Neural cell (in vitro differentiated cells): ENCODE data around the gene ELFN1. TPM values are rescaled to one million over a fixed set of nuclear protein-coding genes. Genes with fewer than 3 reads are reported as not detected.

Source experiments
- H2AFZ ChIP-seq: fragments of 200-600, 300-800 bp; sonication (generic), shearing (Covaris generic); 2 replicates; pipeline ENCODE4 v1.6.0; 2014; ENCODE audit warnings: low read depth, mild to moderate bottlenecking, antibody characterized with exemption, low read length, moderate library complexity
- H3F3A ChIP-seq: fragments of 200-600 bp; shearing (Covaris generic); 2 replicates; pipeline ENCODE4 v1.6.1; 2016; ENCODE audit warnings: mild to moderate bottlenecking, moderate library complexity, mixed read lengths, antibody characterized with exemption, low read length; ENCODE audit not compliant: insufficient read depth, poor library complexity, severe bottlenecking
- H3K27ac ChIP-seq: fragments of 200-600, 300-800 bp; sonication (generic), shearing (Covaris generic); 2 replicates; pipeline ENCODE4 v1.5.1; 2014; ENCODE audit warnings: mild to moderate bottlenecking, low read length, moderate library complexity
- H3K27me3 ChIP-seq: fragments of 300-800, 200-600 bp; sonication (generic), shearing (Covaris generic); 2 replicates; pipeline ENCODE4 v1.6.0; 2014; ENCODE audit warnings: mild to moderate bottlenecking, low read depth, low read length, moderate library complexity; ENCODE audit not compliant: insufficient read depth
- H3K36me3 ChIP-seq: fragments of 300-800, 200-600 bp; sonication (generic), shearing (Covaris generic); 2 replicates; pipeline ENCODE4 v1.5.1; 2014; ENCODE audit warnings: mild to moderate bottlenecking, antibody characterized with exemption, low read length, moderate library complexity; ENCODE audit not compliant: insufficient read depth
- H3K4me2 ChIP-seq: fragments of 300-800, 200-600 bp; sonication (generic), shearing (Covaris generic); 2 replicates; pipeline ENCODE4 v1.6.0; 2014; ENCODE audit warnings: mild to moderate bottlenecking, low read length
- H3K4me3 ChIP-seq: fragments of 300-800, 200-600 bp; sonication (generic), shearing (Covaris generic); 2 replicates; pipeline ENCODE4 v1.5.1; 2014; ENCODE audit warnings: mild to moderate bottlenecking, low read length, moderate library complexity
- H3K79me2 ChIP-seq: fragments of 200-600 bp; shearing (Covaris generic); replicated peaks from 2 replicates; pipeline ENCODE4 v1.6.0; 2014; ENCODE audit warnings: mild to moderate bottlenecking, low read length, moderate library complexity; ENCODE audit not compliant: insufficient read depth
- H3K9ac ChIP-seq: fragments of 300-800, 200-600 bp; sonication (generic), shearing (Covaris generic); 2 replicates; pipeline ENCODE4 v1.6.1; 2016; ENCODE audit warnings: mild to moderate bottlenecking, low read length, mixed read lengths
- H3K9me2 ChIP-seq: fragments of 200-600 bp; shearing (Covaris generic); 2 replicates; pipeline ENCODE4 v1.6.1; 2016; ENCODE audit warnings: mild to moderate bottlenecking, low read length, mixed read lengths; ENCODE audit not compliant: insufficient read depth
- H3K9me3 ChIP-seq: fragments of 200-600, 300-800 bp; sonication (generic), shearing (Covaris generic); 2 replicates; pipeline ENCODE4 v1.6.1; 2016; ENCODE audit warnings: mild to moderate bottlenecking, mixed run types, low read length, moderate library complexity, mixed read lengths
- H4K20me1 ChIP-seq: fragments of 200-600 bp; shearing (Covaris generic); 2 replicates; pipeline ENCODE4 v1.6.1; 2016; ENCODE audit warnings: mild to moderate bottlenecking, mixed run types; ENCODE audit not compliant: insufficient read depth
- EP300 ChIP-seq: fragments of 450-650 bp; conservative IDR thresholded peaks from 2 replicates; pipeline ENCODE4 v1.6.1; 2014; ENCODE audit warnings: antibody characterized with exemption, mild to moderate bottlenecking, moderate library complexity; ENCODE audit not compliant: poor library complexity, severe bottlenecking
- EZH2 ChIP-seq: fragments of 200-600, 300-800 bp; shearing (Covaris generic), sonication (generic); IDR thresholded peaks from 2 replicates; pipeline ENCODE4 v1.6.1; 2014; ENCODE audit warnings: antibody characterized with exemption, low read length, borderline replicate concordance, mild to moderate bottlenecking; ENCODE audit not compliant: insufficient read depth, poor library complexity, severe bottlenecking
- MXI1 ChIP-seq: fragments of 450-650 bp; conservative IDR thresholded peaks from 2 replicates; pipeline ENCODE4 v1.6.1; 2014; ENCODE audit warnings: antibody characterized with exemption, mild to moderate bottlenecking; ENCODE audit not compliant: poor library complexity, severe bottlenecking
- POLR2AphosphoS5 ChIP-seq: IDR thresholded peaks from 2 replicates; pipeline ENCODE4 v1.6.1; 2012
- RAD21 ChIP-seq: fragments of 450-650 bp; conservative IDR thresholded peaks from 2 replicates; pipeline ENCODE4 v1.6.1; 2014; ENCODE audit warnings: antibody characterized with exemption, mild to moderate bottlenecking, moderate library complexity
- SMC3 ChIP-seq: fragments of 450-650 bp; conservative IDR thresholded peaks from 2 replicates; pipeline ENCODE4 v1.6.1; 2014; ENCODE audit warnings: antibody characterized with exemption, mild to moderate bottlenecking, moderate library complexity; ENCODE audit not compliant: poor library complexity
- TAF1 ChIP-seq: IDR thresholded peaks from 2 replicates; pipeline ENCODE4 v1.6.1; 2012; ENCODE audit warnings: low read depth
- polyA plus RNA-seq: library from polyadenylated mRNA; depleted of rRNA; stranded (reverse); fragments of >200 nt; gene quantifications from 2 replicates; pipeline ENCODE4 v1.2.3, GENCODE V29; 2014
- TF ChIP-seq, protein P1 (sequence below): IDR thresholded peaks from 2 replicates; pipeline ENCODE4 v1.6.1; 2012; ENCODE audit warnings: borderline replicate concordance
- TF ChIP-seq, protein P2 (sequence below): fragments of 450-650 bp; IDR thresholded peaks from 2 replicates; pipeline ENCODE4 v1.5.1; 2014; ENCODE audit warnings: antibody characterized with exemption, mild to moderate bottlenecking, moderate library complexity; ENCODE audit not compliant: poor library complexity, severe bottlenecking

Gene ELFN1
- polyA plus RNA-seq, 1 donor from 2014 or later, result 11.8 TPM

DNA sequence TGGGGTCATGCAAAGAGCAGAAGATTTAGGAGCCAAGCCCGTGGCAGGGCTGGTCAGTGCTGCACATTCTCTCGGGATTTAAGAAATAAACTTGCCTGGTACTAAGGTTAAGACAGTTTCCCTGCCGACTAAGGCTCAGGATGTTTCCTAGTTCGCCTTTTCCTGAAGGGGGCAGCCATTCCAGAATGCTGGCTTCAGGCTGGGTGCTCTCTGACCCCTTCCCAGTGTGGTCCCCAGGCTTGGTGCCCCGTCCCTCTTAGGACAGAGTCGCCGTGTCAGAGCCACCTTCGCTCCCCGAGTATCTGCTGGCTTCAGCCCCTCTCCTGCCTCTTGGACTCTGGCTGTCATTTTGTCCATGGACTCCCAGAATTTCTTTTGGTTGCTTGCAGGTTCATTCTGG is 117.2 kb downstream of the ELFN1 start:
- Histone ChIP-seq H3F3A (no peaks in the 10 kb centered on the region), H3K9me2 (no peaks in the 10 kb centered on the region), H2AFZ (no peak overlapping the region), H4K20me1 (no peaks in the 10 kb centered on the region), H3K4me2 (no peak overlapping the region), H3K4me3 (no peak overlapping the region), H3K27ac (no peak overlapping the region), H3K9ac (no peak overlapping the region), H3K9me3 (peaks cover 2% of the 10 kb centered on the region), H3K36me3 (no peaks in the 10 kb centered on the region), H3K27me3 (no peaks in the 10 kb centered on the region), H3K79me2 (no peaks in the 10 kb centered on the region)
- TF ChIP-seq EP300 (no peak), EZH2 (no peak), TAF1 (no peak)
- TF ChIP-seq, protein P1, sequence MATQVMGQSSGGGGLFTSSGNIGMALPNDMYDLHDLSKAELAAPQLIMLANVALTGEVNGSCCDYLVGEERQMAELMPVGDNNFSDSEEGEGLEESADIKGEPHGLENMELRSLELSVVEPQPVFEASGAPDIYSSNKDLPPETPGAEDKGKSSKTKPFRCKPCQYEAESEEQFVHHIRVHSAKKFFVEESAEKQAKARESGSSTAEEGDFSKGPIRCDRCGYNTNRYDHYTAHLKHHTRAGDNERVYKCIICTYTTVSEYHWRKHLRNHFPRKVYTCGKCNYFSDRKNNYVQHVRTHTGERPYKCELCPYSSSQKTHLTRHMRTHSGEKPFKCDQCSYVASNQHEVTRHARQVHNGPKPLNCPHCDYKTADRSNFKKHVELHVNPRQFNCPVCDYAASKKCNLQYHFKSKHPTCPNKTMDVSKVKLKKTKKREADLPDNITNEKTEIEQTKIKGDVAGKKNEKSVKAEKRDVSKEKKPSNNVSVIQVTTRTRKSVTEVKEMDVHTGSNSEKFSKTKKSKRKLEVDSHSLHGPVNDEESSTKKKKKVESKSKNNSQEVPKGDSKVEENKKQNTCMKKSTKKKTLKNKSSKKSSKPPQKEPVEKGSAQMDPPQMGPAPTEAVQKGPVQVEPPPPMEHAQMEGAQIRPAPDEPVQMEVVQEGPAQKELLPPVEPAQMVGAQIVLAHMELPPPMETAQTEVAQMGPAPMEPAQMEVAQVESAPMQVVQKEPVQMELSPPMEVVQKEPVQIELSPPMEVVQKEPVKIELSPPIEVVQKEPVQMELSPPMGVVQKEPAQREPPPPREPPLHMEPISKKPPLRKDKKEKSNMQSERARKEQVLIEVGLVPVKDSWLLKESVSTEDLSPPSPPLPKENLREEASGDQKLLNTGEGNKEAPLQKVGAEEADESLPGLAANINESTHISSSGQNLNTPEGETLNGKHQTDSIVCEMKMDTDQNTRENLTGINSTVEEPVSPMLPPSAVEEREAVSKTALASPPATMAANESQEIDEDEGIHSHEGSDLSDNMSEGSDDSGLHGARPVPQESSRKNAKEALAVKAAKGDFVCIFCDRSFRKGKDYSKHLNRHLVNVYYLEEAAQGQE, result no peak

DNA sequence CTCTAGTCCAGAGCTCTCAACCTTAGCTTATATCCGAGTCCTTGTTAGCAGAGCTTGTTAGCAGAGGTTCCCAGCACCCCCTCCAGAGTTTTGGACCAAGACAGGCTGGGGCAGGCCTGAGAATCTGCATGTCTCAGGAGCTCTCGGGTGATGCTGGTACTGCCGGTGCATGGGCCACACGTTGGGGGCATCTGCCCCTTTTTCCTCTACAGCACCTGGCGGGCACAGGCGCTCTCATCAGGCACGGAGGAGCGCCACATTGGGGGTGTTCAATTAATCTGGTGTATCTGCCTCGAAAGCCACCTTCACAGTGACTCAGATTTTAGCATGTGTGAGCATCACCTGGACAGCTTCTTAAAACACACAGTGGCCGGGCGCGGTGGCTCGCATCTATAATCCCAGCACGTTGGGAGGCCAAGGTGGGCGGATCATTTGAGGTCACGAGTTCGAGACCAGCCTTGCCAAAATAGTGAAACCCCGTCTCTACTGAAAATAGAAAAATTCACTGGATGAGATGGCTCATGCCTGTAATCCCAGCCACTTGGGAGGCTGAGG is 117.7 kb downstream of the ELFN1 start:
- Histone ChIP-seq H3K9me3 (peaks cover 2% of the 10 kb centered on the region), H4K20me1 (no peaks in the 10 kb centered on the region), H3F3A (no peaks in the 10 kb centered on the region), H2AFZ (no peak overlapping the region), H3K27me3 (no peaks in the 10 kb centered on the region), H3K9ac (no peak overlapping the region), H3K4me3 (no peak overlapping the region), H3K27ac (no peak overlapping the region), H3K79me2 (no peaks in the 10 kb centered on the region), H3K4me2 (no peak overlapping the region), H3K9me2 (no peaks in the 10 kb centered on the region), H3K36me3 (no peaks in the 10 kb centered on the region)
- no peak for TF ChIP-seq POLR2AphosphoS5
- TF ChIP-seq EP300, result no peak
- TF ChIP-seq MXI1, result no peak
- TF ChIP-seq SMC3, result no peak
- TF ChIP-seq EZH2, result no peak
- TF ChIP-seq, protein P1, result no peak
- no peak for TF ChIP-seq RAD21
- TF ChIP-seq TAF1, result no peak
- TF ChIP-seq, protein P2, sequence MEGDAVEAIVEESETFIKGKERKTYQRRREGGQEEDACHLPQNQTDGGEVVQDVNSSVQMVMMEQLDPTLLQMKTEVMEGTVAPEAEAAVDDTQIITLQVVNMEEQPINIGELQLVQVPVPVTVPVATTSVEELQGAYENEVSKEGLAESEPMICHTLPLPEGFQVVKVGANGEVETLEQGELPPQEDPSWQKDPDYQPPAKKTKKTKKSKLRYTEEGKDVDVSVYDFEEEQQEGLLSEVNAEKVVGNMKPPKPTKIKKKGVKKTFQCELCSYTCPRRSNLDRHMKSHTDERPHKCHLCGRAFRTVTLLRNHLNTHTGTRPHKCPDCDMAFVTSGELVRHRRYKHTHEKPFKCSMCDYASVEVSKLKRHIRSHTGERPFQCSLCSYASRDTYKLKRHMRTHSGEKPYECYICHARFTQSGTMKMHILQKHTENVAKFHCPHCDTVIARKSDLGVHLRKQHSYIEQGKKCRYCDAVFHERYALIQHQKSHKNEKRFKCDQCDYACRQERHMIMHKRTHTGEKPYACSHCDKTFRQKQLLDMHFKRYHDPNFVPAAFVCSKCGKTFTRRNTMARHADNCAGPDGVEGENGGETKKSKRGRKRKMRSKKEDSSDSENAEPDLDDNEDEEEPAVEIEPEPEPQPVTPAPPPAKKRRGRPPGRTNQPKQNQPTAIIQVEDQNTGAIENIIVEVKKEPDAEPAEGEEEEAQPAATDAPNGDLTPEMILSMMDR, result no peak
